ENCODE results near the gene REPIN1.

Gene REPIN1

DNA sequence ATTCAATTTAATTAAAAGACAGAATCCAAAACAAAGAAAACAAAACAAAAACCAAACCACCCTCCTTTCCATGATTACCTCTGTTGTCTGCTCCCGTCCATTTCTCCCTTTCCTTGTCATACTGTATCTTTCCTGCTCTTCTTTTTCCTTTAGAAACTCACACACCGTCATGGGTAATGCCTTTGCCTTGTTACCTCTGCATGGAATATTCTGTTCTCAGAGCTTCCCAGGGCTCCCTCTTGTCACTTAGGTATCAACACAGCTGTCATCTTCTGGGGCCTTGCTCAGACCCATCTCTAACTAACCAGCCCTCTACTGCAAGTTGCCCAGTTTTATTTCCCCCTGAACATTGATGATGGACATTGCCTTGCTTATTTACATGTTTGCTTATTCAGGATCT, 51.6 kb downstream of the REPIN1 start:
- TF ChIP-seq, protein P1, sequence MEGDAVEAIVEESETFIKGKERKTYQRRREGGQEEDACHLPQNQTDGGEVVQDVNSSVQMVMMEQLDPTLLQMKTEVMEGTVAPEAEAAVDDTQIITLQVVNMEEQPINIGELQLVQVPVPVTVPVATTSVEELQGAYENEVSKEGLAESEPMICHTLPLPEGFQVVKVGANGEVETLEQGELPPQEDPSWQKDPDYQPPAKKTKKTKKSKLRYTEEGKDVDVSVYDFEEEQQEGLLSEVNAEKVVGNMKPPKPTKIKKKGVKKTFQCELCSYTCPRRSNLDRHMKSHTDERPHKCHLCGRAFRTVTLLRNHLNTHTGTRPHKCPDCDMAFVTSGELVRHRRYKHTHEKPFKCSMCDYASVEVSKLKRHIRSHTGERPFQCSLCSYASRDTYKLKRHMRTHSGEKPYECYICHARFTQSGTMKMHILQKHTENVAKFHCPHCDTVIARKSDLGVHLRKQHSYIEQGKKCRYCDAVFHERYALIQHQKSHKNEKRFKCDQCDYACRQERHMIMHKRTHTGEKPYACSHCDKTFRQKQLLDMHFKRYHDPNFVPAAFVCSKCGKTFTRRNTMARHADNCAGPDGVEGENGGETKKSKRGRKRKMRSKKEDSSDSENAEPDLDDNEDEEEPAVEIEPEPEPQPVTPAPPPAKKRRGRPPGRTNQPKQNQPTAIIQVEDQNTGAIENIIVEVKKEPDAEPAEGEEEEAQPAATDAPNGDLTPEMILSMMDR (IDR thresholded peaks at IDR 0.05; ENCODE audit: borderline replicate concordance, insufficient read depth, low read depth, low read length): no peak
- no peak overlapping the region for H3K4me3 ChIP-seq (ENCODE audit: low read depth, low read length)

DNA sequence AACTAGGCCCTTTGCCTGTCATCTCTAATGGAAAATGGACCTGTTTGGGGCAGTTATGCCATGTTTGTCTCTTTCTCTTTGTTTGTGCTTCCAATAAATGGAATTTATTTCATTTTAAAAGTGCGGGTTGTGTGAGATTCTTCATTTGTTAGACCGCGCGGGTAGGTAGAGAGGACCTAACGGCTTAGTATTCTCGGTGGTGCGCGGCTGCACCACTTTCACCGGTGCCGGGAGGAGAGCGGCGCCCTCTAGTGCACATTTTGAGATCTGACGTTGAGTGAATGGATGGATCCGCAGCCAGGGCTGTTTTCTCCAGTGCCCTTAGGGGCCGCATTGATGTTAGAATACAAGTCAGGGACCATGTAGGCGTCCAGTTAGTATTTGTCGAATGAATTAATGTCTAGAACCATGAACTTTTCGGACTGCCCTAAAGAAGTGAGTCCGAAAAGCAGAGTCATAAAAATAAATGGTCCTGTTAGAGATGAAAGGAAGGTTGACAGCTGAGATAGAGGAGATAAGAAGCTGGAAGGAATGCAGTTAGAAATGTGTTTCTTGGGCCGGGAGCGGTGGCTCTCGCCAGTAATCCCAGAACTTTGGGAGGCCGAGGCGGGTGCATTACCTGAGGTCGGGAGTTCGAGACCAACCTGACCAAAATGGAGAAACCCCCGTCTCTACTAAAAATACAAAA, 52.5 kb downstream of the REPIN1 start:
- TF ChIP-seq, protein P1 (IDR thresholded peaks at IDR 0.05; ENCODE audit: borderline replicate concordance, insufficient read depth, low read depth, low read length): peak; percentile 76
- H3K4me3 ChIP-seq (ENCODE audit: low read depth, low read length): no peak overlapping the region

DNA sequence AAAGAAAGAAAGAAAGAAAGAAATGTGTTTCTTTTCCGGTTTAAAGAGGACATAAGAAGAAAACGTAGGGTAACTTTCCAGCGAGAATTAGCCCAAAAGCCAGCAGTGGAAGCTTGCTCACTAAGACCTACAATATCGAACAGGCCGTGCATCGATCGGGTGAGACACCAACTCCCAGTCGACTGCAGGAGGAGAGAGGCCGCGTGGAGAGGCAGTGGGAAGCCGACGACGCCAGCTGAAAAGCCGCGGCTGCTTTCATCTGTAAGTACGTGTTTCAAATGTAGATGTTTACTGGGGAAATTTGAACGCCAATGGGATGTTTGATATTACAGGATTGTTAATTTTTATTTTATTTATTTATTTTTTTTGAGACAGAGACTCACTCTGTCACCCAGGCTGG, 53.2 kb downstream of the REPIN1 start:
- H3K4me3 ChIP-seq (ENCODE audit: low read depth, low read length): no peak overlapping the region
- TF ChIP-seq, protein P1 (IDR thresholded peaks at IDR 0.05; ENCODE audit: borderline replicate concordance, insufficient read depth, low read depth, low read length): no peak
